Measurements from ENCODE around the gene BACH2. TPM values are rescaled to one million over a fixed set of nuclear protein-coding genes. Genes with fewer than 3 reads are reported as not detected.

Gene BACH2
- total and polyA plus RNA-seq, 2 of the 4 experiments (the other 2 are of a cell fraction), result 1.3 to 1.4 TPM

- H2AFZ ChIP-seq (replicated peaks; ENCODE audit: low read length, poor library complexity), result no peak overlapping the region
- TF ChIP-seq RFX5 (IDR thresholded peaks at IDR 0.05; ENCODE audit: low read depth, low read length), result no peak
- TF ChIP-seq RCOR1 (IDR thresholded peaks at IDR 0.05; ENCODE audit: insufficient replicate concordance, low read length), result no peak
- TF ChIP-seq CEBPB (IDR thresholded peaks at IDR 0.05; ENCODE audit: low read depth, low read length), result no peak
- TF ChIP-seq FOS (IDR thresholded peaks at IDR 0.05; ENCODE audit: low read depth, low read length), result no peak
- TF ChIP-seq NFE2L2 (IDR thresholded peaks at IDR 0.05; ENCODE audit: low read depth, low read length), result no peak
- TF ChIP-seq MXI1 (IDR thresholded peaks at IDR 0.05; ENCODE audit: borderline replicate concordance, low read depth, low read length), result no peak
- TF ChIP-seq BHLHE40 (IDR thresholded peaks at IDR 0.05; ENCODE audit: low read depth, low read length), result no peak
- TF ChIP-seq CTCF (conservative IDR thresholded peaks at IDR 0.05; ENCODE audit: low read depth, low read length), result no peak
- no peak for TF ChIP-seq CHD1 (IDR thresholded peaks at IDR 0.05; ENCODE audit: low read depth, low read length)
- TF ChIP-seq USF2 (IDR thresholded peaks at IDR 0.05; ENCODE audit: low read depth, low read length), result no peak
- no peak for TF ChIP-seq POLR2A (IDR thresholded peaks at IDR 0.05; ENCODE audit: low read depth, low read length)
- TF ChIP-seq SMC3 (IDR thresholded peaks at IDR 0.05; ENCODE audit: low read depth, low read length), result no peak
- TF ChIP-seq MAFK (IDR thresholded peaks at IDR 0.05; ENCODE audit: low read depth, low read length), result no peak
- TF ChIP-seq RAD21 (IDR thresholded peaks at IDR 0.05; ENCODE audit: low read length), result no peak
- TF ChIP-seq MAZ (IDR thresholded peaks at IDR 0.05; ENCODE audit: borderline replicate concordance, low read depth, low read length), result no peak
- TF ChIP-seq ELK1 (IDR thresholded peaks at IDR 0.05; ENCODE audit: borderline replicate concordance, low read depth, low read length), result no peak
- H2BK5ac ChIP-seq (ENCODE audit: low read depth, low read length, poor library complexity, severe bottlenecking), result no peak overlapping the region
- H3K4me2 ChIP-seq (ENCODE audit: low read depth, low read length), result no peak overlapping the region
- H4K20me1 ChIP-seq (ENCODE audit: insufficient read depth, low read length), result no peaks in the 10 kb centered on the region
- H3K4ac ChIP-seq (ENCODE audit: low read depth, low read length), result no peak overlapping the region; the same call in 1 of the 2 replicates
- ChIA-PET CTCF (no interaction called here), POLR2A (ENCODE audit: unreplicated experiment) (no interaction called here)
- no peak overlapping the region for H2BK15ac ChIP-seq (ENCODE audit: low read depth, low read length)
- in situ Hi-C loops (cut with MboI; ENCODE audit: low sequenced_read_pairs), result no loop called here
- no peak overlapping the region for H4K91ac ChIP-seq (ENCODE audit: insufficient read depth, low read depth, low read length)
- dilution Hi-C loops (cut with HindIII; ENCODE audit: low sequenced_read_pairs, unreplicated experiment), result no loop called here
- H2BK20ac ChIP-seq (ENCODE audit: low read depth, low read length), result no peak overlapping the region
- no peak overlapping the region for H3K23ac ChIP-seq (ENCODE audit: low read depth, low read length)
- DNase-seq (no peak), ATAC-seq (ENCODE audit: low read depth) (no peak)
- H3K14ac ChIP-seq (replicated peaks; ENCODE audit: low read depth, low read length), result no peak overlapping the region
- H3K9me1 ChIP-seq (ENCODE audit: insufficient read depth, low read length), result no peaks in the 10 kb centered on the region; the same call in none of the 2 replicates
- H3K4me3 ChIP-seq (ENCODE audit: insufficient read depth, low read depth, low read length), result no peak overlapping the region
- no peaks in the 10 kb centered on the region for H3K9me3 ChIP-seq (ENCODE audit: control insufficient read depth, insufficient read depth, low read length)
- no peaks in the 10 kb centered on the region for H3K36me3 ChIP-seq (ENCODE audit: control insufficient read depth, insufficient read depth, low read length)
- H3K4me1 ChIP-seq (ENCODE audit: control insufficient read depth, insufficient read depth, low read length), result peaks cover 4% of the 10 kb centered on the region
- H3K56ac ChIP-seq (ENCODE audit: extremely low read depth, insufficient read depth, low read length), result no peak overlapping the region
- no peaks in the 10 kb centered on the region for H3K27me3 ChIP-seq (ENCODE audit: control insufficient read depth, insufficient read depth, low read length)
- WGBS, 2 experiments (ENCODE audit: extremely low coverage in 2 of 2, insufficient read length in 1 of 2), result 100% methylated on average over 3 of the region's 7 CpGs; no CpG with 5 or more reads in 1 of the 2 experiments
- no peak overlapping the region for H2AK5ac ChIP-seq (ENCODE audit: low read depth, low read length)
- no peak overlapping the region for H2AK9ac ChIP-seq (replicated peaks; ENCODE audit: low read depth, low read length, poor library complexity)
- intact Hi-C loops (cut with micrococcal nuclease), result no loop called here
- H3K9ac ChIP-seq (ENCODE audit: low read depth, low read length), result no peak overlapping the region
- H4K8ac ChIP-seq (ENCODE audit: low read depth in 2 of 2, low read length in 2 of 2), result no peak overlapping the region
- no peak overlapping the region for H3K27ac ChIP-seq (ENCODE audit: insufficient read depth, low read length)
- no peak overlapping the region for H4K5ac ChIP-seq (ENCODE audit: low read depth, low read length)
- no TSS peak for BruUV-seq (replicated peaks)
- H3K18ac ChIP-seq (ENCODE audit: low read depth, low read length), result no peak overlapping the region
- H2BK120ac ChIP-seq (ENCODE audit: low read depth, low read length), result no peak overlapping the region
- no peaks in the 10 kb centered on the region for H3K79me1 ChIP-seq (ENCODE audit: low read depth in 1 of 2, low read length in 2 of 2)
Observed at GRCh38 chr6:90028066-90028778, 268.4 kb downstream of the BACH2 start.
